GM15510 (cell line): ENCODE measurements around the gene TCIRG1.

ENCODE experiments used
- POLR2A ChIP-seq: IDR thresholded peaks from 3 replicates; pipeline ENCODE4 v1.6.1; 2011; ENCODE audit warnings: borderline replicate concordance; ENCODE audit not compliant: insufficient read length; ENCODE audit errors: extremely low read depth

TCIRG1 gene

GRCh38 chr11:68007498-68008380 lies 31.1 kb upstream of the TCIRG1 start:
- no peak for TF ChIP-seq POLR2A

DNA sequence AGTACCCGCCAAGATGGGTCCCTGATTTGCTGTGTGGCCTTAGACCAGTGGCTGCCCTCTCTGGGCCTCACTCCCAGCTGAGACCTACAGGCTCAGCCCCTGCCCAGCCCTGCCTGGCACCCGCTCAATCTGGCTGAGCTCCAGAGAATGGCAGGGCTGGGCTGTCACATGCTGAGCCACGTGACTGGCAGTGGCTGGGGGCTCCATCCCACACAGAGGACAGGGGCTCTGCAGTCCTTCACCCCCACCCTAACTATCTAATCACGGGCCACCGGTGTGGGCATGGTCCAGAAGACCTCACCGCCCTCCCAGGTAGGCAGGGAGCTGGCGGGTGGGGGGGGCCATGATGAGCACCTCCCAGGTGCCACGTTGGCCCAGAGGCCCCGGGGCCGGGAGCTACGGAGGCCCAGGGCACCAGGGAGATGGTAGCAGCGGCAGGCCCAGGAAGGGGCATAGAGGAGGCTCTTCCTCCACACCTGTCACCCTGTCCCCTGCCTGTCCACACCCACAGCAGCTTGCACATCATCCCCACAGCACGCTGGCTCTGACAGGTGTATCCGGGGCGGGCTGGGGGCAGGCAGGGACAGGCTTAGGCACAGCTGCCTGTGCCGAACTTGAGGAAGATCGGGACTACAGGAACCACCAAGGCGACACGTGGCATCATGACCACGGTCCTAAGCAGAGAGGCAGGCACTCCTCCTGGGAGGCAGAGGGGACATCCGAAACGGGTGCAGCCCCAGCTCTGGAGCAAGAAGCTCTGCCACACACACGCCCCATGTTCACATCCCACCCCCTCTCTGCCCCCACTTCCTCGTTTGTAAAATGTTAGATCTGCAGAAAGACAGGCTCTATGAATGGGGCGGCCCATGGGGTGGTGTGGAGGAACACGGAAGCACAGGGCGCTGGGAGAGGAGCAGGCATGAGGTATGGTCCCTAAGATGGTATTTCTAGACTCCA lies 30.2 kb upstream of the TCIRG1 start:
- no peak for TF ChIP-seq POLR2A

GRCh38 chr11:68009391-68010089 lies 29.3 kb upstream of the TCIRG1 start:
- TF ChIP-seq POLR2A = no peak

DNA sequence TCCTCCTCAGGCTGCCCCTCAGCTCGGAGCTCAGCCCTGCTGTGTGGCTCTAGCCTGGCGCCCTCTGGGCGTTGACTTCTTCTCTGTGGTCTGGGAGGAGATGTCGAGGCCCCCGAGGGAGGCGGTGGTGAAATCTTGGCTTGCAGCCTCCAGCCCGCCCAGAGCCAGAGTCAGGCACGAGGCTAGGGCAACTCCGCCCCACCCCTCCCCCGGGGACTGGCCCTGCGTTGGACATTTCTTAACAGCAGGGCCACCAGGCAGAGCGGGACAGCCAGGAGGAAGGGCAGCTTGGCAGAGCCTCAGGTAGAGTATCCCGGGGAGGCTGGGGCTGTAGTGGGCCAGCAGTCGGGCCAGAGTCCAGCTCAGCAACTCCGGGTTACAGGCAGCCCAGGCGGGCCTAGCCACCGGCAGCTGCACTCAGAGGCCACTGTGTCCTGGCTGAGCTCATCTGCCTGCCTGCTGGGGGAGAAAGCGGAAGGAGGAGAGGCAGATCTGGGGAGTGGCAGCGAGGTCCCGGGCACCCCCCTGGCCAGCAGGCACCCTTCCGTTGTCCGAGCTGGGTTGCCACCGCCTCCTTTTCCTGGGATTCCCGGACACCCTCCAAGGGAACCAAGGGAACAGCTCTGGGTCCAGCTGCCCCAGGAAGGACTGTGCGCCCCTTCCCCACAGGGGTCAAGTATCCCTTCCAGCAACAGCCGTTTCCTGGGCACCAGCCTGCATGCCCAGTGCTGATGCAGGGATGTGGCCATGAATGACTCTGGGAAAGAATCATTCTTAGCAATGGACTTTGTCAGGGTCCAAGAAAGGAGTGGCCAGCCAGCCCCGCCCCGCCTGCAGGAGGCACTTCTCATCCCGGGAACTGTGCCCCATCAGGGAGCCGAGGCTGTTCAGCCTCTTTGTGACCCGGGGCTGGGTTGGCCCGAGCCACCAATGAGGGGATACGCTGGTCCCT lies 28.5 kb upstream of the TCIRG1 start, which contains the start of gene ALDH3B1:
Gene ALDH3B1 (plus strand): TSS at position 238 of the 952 bp plus-strand sequence. CDS start 4,971 bp downstream, outside the sequence.
- no peak for TF ChIP-seq POLR2A

DNA sequence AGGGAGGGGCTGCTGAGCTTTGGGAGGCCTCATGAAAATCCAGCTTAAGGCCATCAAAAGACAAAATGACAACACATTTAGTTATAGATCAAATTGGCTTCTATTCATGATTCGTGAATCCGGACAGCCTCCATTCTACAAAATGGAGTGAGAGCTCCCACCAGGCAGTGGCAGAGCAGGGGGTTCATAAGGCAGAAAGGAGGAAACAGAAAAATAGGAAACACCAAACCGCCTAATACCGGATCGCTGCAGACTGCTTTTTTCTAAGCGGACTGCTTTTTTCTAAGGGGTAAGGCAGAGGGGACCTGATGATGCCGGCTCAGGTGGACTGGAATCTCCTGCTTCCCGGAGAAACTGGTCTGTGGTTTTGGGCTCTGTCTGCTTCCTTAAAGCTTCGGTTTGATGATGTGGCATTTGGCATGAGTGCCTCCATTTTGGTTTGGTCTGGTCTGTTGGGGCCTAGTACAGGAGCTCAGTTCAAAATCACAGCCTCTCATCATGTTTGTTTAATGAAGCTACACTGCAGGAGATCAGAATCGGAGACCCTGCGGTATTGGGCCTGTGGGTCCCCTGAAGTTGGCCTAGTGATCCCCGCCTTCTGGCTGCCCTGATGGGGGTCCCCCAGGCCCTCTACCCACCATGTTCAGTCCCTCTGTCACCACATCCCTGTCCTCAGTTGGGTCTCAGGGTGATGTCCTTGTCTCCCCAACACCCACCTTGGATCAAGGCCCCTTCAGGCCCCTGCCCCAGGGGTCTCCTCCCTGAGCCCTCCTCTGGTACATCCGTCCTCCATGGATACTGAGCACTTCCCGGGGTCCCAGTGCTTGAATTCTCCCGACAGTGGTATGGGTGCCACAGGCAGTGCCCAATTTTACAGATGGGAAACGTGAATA lies 27.5 kb upstream of the TCIRG1 start:
- TF ChIP-seq POLR2A = no peak

DNA sequence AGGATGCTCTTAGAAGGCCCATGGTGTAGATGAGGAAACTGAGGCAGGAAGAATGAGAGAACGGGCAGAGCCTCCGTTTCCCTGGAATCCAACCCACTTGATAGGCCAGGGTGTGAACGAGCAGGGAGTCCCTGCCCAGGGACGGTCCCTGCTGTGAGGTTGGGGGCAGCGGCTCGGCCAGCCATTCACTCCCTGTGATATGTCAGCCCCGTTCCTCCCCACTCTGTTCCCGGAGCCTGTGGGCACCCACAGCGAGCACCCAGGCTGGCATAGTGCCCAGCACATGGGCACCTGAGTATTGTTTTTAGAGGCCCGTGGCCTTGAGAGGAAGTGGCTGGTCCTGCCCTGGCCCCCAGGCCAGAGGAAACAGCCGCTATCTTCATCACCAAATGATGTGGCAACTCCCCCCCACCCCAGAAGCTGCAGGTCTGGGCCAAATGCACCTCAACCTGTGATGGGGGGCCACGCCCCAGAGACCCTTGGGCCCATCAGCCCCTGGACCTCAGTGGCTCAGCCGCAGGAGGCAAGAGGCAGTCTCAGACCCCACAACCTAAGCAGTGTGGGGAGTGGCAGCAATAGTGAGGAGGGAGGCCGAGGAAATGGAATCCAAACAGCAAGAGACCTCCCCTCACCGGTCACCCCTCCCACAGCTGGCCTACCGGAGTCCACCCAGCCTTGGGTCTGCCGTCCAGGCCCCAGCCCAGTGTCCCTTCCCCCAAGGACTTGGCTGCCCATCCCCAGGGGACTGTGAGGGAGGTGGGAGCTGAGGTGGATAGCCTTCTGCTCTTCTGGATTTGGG lies 26.6 kb upstream of the TCIRG1 start:
- no peak for TF ChIP-seq POLR2A

DNA sequence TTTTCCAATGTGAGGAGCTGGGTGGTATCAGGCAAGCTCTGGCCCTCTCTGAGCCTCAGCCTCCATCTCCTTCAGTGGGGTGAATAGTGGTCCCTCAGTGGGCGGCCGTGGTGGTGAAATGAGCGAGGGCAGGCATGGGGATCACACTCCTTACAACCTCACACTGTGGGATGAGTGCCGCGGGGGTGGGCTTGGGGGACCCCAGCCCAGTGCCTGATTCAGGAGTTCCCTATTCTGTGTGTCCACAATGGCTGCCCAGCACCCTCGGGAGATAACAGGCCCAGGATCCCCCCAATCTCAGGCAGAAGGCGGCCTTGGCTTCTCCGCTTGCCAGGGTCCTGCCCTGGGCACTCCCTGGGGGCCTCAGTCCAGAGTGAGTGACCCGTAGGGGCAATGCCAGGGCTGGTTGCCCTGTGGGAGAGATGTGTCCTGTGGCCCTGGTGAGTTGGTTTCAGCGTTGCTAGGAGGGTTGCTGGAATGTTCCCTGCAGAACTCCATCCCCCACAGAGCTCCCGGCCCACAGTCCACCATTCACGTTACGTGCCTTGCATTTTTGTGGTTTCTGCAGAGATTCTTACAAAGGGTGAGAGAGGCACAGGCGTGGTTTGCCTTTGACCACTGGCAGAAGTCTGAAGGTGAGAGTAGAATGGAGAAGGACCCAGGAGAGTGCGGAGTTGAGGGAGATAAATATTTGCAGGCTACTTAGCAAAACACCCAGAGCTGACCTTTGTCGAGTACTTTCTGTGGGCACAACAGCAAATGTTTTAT lies 25.8 kb upstream of the TCIRG1 start:
- TF ChIP-seq POLR2A = no peak

DNA sequence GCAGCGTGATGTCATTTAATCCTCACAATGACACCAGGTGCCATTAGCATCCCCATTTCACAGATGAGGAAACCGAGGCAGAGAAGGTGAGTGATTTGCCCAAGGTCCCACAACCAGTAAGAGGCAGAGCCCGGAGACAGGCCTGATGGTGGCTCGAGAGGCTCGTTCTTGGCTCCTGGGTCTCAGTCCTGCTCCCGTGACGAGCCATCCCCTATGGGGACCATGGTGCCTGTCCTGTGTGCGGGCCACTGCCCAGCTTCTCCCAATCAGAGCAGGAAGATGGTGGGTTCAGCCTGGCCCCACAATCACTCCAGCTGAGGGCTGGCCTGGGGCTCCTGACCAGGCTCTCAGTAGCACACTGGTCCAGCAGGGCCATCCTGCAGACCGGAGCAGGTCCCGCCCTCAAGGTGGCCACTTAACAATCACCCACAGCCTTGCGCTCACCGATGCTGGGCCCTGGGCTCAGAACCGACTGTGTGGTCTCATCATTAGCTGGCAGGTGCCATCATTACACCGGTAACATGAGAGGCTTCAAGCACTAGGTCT lies 25.1 kb upstream of the TCIRG1 start:
- TF ChIP-seq POLR2A = no peak

GRCh38 chr11:68014157-68014946 lies 24.5 kb upstream of the TCIRG1 start:
- TF ChIP-seq POLR2A = no peak

DNA sequence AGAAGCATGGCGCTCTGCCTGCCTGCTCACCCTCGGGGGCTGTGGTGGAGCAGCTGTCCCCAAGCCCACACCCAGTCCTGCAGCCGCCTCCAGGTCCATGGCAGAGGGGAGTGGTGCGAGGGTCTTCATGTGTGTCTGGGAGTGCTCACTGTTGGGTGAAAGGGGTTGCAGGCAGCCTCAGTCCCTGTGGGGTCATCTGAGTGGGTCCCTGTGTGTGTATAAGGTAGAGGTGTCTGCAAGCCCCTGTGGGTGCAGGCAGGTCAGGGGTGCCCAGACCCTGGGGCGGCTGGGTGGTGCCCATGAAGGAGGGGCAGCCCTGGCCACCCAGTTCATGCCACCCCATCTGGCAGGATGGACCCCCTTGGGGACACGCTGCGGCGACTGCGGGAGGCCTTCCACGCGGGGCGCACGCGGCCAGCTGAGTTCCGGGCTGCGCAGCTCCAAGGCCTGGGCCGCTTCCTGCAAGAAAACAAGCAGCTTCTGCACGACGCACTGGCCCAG lies 23.8 kb upstream of the TCIRG1 start:
- TF ChIP-seq POLR2A = no peak
